ENCODE data around the gene RTP3. TPM values are rescaled to one million over a fixed set of nuclear protein-coding genes. Genes with fewer than 3 reads are reported as not detected.

RTP3 gene
- not detected in 2 replicates for total RNA-seq

DNA sequence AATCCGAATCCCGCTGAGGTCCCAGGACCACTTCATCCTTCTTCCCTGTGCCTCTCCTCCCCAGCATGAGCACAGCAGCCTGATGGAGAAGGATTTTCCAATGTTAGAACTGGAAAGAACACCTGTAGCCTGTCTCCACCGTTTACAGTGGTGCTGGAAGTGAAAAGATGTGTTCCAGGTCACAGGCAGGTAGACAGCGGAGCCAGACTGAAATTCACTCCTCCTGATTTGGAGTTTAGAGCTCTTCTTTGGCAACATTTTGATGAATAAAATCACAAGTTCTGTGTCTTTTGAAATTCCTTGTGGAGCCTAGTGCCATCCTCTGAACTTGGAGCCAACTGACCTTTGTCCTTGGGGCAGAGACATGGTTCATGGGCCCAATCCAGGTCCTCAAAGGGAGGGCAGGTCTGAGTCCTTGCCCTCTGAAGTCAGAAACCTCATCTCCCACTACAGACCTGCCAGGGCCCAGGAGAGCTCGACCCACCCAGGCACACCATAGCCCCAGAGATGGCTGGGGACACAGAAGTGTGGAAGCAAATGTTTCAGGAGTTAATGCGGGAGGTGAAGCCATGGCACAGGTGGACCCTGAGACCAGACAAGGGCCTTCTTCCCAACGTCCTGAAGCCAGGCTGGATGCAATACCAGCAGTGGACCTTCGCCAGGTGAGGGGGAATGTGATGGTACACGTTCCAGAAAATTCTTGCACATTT is at the start of gene RTP3:
TSS of gene RTP3 (plus strand) at position 421 of the 710 bp plus-strand sequence. CDS start at position 508, 87 bp downstream.
- no peak for DNase-seq (ENCODE audit: low read depth)
- no peak within 1 kb of the TSS for H3K4me3 ChIP-seq (ENCODE audit: low read depth, low read length)
- TF ChIP-seq, protein P1, sequence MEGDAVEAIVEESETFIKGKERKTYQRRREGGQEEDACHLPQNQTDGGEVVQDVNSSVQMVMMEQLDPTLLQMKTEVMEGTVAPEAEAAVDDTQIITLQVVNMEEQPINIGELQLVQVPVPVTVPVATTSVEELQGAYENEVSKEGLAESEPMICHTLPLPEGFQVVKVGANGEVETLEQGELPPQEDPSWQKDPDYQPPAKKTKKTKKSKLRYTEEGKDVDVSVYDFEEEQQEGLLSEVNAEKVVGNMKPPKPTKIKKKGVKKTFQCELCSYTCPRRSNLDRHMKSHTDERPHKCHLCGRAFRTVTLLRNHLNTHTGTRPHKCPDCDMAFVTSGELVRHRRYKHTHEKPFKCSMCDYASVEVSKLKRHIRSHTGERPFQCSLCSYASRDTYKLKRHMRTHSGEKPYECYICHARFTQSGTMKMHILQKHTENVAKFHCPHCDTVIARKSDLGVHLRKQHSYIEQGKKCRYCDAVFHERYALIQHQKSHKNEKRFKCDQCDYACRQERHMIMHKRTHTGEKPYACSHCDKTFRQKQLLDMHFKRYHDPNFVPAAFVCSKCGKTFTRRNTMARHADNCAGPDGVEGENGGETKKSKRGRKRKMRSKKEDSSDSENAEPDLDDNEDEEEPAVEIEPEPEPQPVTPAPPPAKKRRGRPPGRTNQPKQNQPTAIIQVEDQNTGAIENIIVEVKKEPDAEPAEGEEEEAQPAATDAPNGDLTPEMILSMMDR (conservative IDR thresholded peaks at IDR 0.05; ENCODE audit: low read depth, low read length) = no peak

DNA sequence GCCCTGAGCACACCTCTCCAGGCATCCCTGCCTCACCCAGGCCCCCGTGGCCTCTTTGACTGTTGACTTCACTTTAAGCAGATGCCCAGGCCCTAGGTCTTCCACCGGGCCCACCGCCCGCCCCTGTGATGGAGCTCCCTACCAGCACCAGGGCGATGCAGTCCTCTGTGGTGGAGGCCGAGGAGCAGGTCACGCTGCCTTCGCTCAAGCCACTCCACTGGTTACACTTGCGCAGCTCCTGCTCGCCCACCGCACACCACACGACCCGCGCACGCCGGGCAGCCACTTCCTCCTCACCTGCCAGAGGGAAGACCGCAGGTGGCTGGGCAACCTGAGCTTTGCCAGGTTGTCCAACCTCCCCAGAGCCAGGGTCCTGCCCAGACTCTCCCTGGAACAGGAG is 49.1 kb upstream of the RTP3 start:
- TF ChIP-seq, protein P1 (conservative IDR thresholded peaks at IDR 0.05; ENCODE audit: low read depth, low read length) = no peak

DNA sequence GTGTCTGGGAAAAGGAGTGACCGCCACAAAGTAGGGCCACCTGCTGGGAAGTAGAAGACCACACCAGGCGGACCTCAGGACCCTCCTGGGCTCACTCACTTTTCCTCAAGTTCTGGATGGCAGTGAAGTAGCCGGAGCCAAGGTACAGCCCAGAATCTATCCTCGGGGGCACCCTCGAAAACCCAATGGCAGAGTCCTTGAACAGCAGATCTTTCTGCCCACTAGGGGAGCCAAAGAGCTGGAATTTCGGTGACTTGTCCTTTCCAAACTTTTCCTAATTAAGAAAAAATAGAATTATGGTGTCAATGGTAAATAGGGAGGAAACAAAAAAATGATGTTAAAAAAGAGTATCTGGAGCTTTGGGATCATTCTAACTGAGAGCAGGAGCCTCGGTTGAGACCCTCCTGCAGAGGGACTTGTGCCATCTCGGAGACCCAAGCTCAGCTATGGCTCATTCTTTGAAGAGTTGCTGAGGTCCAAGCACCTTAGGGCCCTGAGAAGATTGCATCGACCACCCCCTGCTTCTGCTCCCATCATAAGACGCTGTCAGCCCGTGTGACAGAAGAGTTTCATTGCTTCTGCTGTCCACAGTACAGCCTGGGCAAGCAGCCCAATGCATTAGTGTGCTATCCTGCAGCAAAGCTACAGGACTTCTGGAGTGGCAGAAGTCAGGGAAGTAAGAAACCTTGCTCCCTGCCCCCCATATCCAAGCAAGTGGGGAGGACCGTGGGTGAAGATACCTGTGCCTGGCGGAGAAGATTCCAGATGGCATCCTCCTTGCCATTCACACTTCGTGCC is 47.8 kb upstream of the RTP3 start:
- no peak for DNase-seq (ENCODE audit: low read depth)
- H3K4me3 ChIP-seq (ENCODE audit: low read depth, low read length) = no peak overlapping the region
- TF ChIP-seq, protein P1 (conservative IDR thresholded peaks at IDR 0.05; ENCODE audit: low read depth, low read length) = peak; percentile 74

More for the DNA sequence above, 49.1 kb upstream of the RTP3 start:
- H3K4me3 ChIP-seq (ENCODE audit: low read depth, low read length) = no peak overlapping the region
- no peak for DNase-seq (ENCODE audit: low read depth)

DNA sequence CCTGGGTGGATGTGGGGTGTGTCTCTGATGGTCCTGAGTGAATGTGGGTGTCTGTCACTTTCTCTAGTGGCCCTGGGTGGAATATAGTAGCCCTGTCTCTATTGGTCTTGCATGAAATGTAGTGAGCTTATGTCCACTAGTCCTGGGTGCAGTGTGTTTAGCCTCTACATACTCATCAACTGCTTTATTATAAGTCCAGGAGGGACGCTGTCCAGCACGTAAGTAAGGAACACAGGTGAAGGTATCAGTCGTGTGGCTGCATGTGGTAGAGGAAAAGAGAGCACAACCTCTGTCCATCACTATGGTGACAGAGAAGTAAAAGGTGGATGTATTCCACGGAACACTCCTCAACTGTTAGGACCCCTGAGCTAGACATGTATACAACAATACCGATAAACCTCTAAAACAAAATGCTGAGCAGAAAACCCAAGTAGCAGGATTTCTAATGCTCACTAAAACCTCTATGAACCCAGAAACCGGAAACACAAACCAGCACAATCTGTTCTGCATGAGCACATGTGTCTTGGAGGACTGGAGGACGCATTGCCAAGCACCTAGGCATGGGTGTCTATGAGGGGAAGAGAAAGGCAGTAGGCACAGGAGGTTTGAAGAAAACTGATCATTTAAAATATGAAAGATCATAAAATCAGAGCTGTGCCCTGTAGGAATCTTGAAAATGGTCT is 44.1 kb upstream of the RTP3 start:
- TF ChIP-seq, protein P1 (conservative IDR thresholded peaks at IDR 0.05; ENCODE audit: low read depth, low read length) = no peak
- H3K4me3 ChIP-seq (ENCODE audit: low read depth, low read length) = no peak overlapping the region
- no peak for DNase-seq (ENCODE audit: low read depth)

DNA sequence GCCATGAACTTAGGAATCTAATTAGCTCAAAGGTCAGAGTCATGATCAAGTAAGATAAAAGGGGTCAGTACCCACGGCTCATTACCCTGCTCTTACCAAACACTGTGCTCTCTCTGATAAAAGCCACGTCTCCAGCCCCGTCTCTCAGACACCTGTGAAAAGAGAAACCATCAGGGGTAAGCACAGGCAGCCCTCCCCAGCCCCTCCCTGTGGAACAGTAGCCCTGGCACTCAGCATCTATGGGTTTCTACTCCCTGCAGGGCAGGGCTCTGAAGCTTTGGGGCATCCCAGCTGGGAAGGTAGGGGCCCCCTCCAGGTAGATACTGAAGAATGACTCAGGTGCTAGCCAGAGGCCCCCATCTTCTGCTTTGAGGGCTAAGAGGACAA is 43.6 kb upstream of the RTP3 start:
- no peak overlapping the region for H3K4me3 ChIP-seq (ENCODE audit: low read depth, low read length)
- TF ChIP-seq, protein P1 (conservative IDR thresholded peaks at IDR 0.05; ENCODE audit: low read depth, low read length) = no peak
- DNase-seq (ENCODE audit: low read depth) = no peak

DNA sequence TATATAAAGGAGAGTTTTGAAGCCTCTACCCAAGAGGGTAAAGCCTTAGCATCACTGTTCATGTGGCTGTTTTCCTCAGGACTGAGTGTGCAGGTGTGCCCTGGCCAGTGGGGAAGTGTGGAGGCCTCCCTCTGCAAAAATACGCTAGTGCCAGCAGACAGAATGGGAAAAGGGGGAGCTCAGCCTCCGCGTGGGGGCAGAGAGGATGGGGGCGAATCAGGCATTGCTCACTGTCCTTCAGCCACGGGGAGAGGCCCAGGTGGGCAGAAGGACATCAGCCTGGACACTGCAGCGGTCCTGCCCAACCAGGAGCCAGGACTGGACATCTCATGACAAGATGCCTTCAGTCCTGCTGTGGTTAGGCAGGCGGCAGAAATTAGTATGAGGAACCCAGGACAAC is 43.2 kb upstream of the RTP3 start:
- no peak for DNase-seq (ENCODE audit: low read depth)
- TF ChIP-seq, protein P1 (conservative IDR thresholded peaks at IDR 0.05; ENCODE audit: low read depth, low read length) = no peak
- H3K4me3 ChIP-seq (ENCODE audit: low read depth, low read length) = no peak overlapping the region

Data from epithelial cell of proximal tubule (primary cell).